Measurements from ENCODE around the gene LPCAT1.
A peak's percentile ranks its signal among the peaks of the same experiment; 100 is the strongest.
"Not testable (repeated sequence)": the region's sequence is repeated elsewhere in the genome, so short reads cannot be mapped to it uniquely, and the experiment has no call there.

The LPCAT1 gene

DNA sequence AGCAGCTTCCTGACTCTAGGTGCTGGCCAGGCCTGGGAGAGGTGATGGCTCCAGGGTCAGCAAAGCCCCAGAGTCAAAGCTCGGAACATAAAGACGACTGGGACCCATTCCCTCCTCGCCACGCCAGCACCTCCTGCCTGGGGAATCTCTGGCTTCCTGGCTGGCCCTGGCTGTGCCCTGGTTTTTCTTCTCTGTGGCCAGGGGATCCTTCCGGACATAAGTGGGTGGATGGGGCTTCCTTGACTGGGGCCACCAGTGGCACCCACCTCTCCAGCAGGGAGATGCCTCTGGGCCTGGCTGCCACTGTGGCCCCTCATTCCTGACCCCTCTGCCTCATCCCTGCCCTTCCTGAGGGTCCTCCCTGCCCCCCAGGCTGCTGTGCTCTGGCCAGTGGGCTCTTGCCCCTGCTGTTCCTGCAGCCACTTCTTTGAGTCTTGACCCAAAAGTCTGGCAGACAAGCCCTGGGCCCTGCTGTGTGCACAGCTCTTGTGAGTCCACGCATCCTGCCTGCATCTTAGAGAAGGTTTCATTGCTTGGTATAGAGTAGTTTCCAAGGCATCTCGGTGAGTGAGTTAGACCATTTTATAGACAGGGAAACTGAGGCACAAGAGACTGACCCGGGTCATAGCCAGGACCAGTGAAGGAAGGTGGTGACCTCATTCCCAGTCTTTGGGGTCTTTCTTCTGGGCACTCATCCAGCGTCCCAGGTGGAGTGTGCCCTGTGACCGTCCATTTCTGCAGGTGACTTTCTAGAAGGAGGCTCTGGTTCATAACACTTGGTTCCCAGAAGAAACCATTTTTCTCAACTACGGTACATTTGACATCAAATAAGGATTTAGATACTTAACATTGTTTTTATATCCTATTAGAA, 17.3 kb upstream of the LPCAT1 start:
- DNase-seq, result no peak

DNA sequence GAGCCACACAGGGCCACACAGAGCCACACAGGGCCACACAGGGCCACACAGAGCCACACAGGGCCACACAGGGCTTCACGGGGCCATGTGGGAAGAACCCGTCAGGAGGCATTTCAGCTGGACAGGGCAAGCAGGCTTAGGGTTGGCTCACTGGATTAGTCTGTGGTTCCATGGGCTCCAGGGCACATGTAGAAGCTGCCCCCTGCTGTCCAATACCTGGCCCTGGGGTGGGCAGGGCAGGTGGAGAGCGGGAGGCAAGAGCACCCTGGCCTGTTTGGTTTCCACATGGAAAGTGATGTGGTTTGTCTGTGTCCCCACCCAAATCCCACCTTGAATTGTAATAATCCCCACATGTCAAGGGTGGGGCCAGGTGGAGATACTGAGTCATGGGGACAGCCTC, 16.4 kb upstream of the LPCAT1 start:
- no peak for DNase-seq

- not testable (repeated sequence) for DNase-seq
Observed at GRCh38 chr5:1539393-1540161, 15.8 kb upstream of the LPCAT1 start.

GRCh38 chr5:1538741-1539392, 15.1 kb upstream of the LPCAT1 start:
- DNase-seq, result no peak

GRCh38 chr5:1538276-1538675, 14.5 kb upstream of the LPCAT1 start:
- no peak for DNase-seq

DNA sequence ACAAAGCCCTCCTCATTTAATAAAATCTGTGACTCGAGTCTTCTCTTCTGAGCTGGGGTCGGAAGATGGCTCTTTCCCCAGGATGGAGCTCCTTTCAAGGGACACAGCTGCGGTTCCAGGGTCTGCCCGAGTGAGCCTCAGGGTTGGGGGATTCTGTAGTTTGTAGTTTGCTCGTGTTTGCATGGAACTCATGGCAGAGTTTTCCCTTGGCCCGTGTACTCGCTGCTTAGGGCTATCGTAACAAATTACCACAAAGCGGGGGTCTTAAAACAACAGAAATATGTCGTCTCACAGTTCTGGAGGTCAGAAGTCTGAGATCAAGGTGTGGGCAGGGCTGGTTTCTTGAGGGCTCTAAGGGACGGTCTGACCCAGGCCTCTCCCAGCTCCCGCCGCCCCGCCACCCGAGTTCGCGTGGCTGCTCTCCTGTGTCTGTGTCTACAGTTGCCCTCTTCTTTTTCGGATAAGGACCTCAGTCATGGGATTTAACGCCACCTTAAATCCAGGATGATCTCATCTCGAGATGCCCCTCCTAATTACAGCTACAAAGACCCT, 13.9 kb upstream of the LPCAT1 start:
- DNase-seq, result no peak

GRCh38 chr5:1536871-1537602, 13.3 kb upstream of the LPCAT1 start:
- DNase-seq, result no peak

DNA sequence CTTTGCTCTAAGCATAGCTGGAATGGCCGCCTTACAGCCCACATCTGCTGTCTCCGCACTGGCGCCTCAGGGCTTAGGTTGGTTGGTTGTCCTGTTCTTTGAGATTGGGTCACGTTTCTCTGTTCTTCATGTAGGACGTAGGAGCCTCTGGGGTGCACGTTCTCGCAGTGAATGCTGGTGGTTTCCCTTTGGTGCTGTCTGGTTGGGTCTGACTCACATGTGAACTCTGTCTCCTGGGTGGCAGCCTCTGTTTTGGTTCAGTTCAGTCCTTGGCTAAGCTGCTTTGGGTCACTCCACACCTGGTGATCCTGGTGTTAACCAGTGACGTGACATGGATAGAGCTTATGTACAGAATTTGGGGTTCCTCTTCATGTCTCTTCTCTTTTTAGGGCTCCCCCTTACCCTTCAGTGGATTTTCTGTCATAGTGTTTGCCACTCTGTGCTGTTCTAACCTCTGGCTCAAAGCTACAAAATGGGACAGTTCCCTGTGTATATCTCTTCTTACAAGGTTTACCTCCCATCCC, 12.6 kb upstream of the LPCAT1 start:
- DNase-seq, result peak; percentile 73

- peak; percentile 37 for DNase-seq
Observed at GRCh38 chr5:1535646-1536045, 11.9 kb upstream of the LPCAT1 start.

DNA sequence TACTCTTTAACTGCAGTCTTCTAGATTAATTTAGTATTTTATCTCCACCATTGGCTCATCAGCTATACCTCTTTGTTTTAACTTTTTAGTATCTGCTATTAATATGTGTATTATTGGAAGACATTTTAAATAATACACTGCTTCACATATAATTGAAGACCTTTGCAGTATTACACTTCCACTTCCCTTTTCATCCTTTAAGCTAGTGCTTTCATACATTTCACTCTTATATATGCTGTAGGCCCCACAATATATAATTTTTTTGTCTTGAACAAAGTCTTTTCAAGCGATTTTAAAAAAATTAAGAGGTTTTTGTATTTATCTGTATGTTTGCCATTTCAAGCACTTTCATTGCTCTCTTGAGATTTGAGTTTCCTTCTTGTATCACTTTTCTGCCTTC, 8.6 kb upstream of the LPCAT1 start:
- DNase-seq, result no peak

DNA sequence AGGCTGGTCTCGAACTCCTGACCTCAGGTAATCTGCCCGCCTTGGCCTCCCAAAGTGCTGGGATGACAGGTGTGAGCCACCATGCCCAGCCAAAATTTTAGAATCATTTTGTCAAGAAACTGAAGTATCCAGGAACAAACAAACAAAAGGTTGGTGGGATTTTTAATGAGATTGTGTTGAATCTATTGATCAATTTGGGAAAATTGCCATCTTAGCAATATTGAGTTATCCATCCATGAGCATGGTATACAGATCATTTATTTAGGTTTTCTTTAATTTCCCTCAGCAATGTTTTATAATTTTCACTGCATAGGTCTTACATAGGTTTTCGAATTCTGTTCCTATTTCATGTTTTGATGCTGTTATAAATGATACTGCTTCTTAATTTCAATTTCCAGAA, 5.7 kb upstream of the LPCAT1 start:
- no peak for DNase-seq

GRCh38 chr5:1527533-1528205, 3.9 kb upstream of the LPCAT1 start:
- DNase-seq, result no peak

DNA sequence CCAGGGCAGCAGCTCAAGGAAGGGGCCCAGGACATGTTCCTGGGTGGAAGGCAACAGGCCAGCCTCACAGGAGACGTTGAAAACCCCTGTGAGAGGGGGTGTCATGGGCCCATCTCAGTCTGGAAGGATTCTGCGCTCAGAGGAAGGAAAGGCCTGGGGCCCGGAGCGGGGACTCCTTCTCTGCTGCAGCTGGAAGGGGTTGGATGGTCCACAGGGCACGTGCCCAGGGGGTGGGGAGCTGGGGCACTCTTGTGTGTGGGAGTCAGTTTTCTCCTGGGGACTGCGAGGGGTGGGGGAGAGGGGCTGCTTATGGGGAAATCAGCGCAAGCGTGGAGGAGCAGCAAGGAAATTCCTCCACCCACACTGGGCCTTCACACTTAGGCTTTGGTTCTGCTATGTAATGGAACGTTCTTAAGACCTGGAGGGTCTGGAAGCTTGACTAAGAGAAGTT, 2.9 kb upstream of the LPCAT1 start:
- DNase-seq, result no peak

DNA sequence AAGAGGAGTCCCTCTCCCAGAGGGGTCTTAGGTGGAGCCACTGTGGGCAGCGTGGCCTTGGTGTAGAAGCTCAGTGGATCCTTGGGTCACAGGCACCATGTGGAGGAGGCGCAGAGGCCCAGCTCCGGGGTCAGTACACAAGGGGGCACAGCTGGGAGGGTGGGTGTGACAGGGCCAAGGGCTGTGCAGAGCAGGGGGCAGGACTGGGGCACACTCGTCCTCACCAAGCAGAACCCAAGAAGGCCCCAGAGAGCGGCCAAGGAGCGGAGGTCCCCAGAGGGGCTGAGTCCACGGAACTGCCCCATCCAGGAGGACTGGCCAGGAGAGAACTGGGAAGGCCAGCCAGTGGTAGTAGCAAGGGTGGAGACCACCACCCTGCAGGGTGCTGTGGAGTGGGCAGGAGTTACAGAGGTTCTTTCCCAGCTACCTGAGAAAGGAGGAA, 2.5 kb upstream of the LPCAT1 start:
- DNase-seq, result no peak

GRCh38 chr5:1525624-1526189, 1.9 kb upstream of the LPCAT1 start:
- no peak for DNase-seq

GRCh38 chr5:1524799-1525623, 1.3 kb upstream of the LPCAT1 start:
- no peak for DNase-seq

GRCh38 chr5:1524481-1524798, 680 bp upstream of the LPCAT1 start:
- no peak for DNase-seq

DNA sequence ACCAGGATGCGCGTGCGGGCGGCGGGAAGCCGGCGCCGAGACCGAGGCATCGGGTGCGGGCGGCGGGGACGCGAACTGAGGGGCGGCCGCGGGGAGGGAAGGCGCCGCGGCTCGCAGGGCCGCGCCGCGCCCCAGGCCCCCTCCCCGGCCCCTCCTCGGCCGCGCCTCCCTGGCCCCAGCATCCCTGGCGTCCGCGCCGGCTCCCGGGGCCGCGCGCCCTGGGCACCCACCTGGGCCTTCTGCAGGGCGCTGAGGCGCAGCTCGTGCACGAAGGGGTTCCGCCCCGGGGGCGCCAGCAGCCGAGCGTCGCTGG, 324 bp downstream of the LPCAT1 start:
- DNase-seq, result no peak

- DNase-seq, result no peak
Observed at GRCh38 chr5:1522601-1523479, 920 bp downstream of the LPCAT1 start.
